SIG-M5 treated with dmso at 0.1 percent for 504 hours (cell line): ENCODE measurements around the gene CWF19L1.

Experiments used
- DNase-seq: peaks from one replicate; lab custom pipeline; 2025; ENCODE audit not compliant: unreplicated experiment; lab: John Stamatoyannopoulos, UW

CWF19L1 gene

GRCh38 chr10:100182908-100183307 lies 84.5 kb downstream of the CWF19L1 start:
- no peak for DNase-seq
